Measurements from ENCODE around the gene MLF2.

The MLF2 gene

DNA sequence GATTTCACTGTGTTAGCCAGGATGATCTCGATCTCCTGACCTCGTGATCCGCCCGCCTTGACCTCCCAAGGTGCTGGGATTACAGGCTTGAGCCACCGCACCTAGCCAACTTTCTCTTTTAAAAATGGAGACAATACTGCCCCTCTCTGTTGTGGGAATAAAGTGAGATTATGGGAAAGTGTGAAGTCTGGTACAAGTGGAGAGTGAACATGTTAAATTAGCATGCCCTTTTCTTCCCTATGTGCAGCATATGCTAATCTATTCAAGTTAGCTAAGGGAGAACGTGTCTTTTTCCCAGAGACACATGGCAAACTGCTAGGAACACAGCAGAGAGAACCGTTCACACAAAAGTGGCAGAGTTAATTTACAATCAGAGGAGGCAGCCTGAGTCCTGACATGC lies 27.6 kb downstream of the MLF2 start:
- H3K9me3 ChIP-seq (ENCODE audit: insufficient read depth, low read length), result no peaks in the 10 kb centered on the region
- peaks cover 13% of the 10 kb centered on the region for H3F3A ChIP-seq (ENCODE audit: insufficient read depth)
- 0 out of 2 replicates have a peak overlapping the region, but pooled peaks have one; percentile 70 for H3K9ac ChIP-seq (ENCODE audit: low read length)
- no peak overlapping the region for H3K4me3 ChIP-seq (ENCODE audit: insufficient read depth, low read length, poor library complexity, severe bottlenecking)
- H3K27ac ChIP-seq (ENCODE audit: low read depth, low read length), result no peak overlapping the region
- no peaks in the 10 kb centered on the region for H3K9me2 ChIP-seq (replicated peaks; ENCODE audit: insufficient read depth, low read length)
- H3K36me3 ChIP-seq (ENCODE audit: low read length), result no peaks in the 10 kb centered on the region
- H3K79me2 ChIP-seq (ENCODE audit: insufficient read depth, low read length), result no peaks in the 10 kb centered on the region
- H2AFZ ChIP-seq (ENCODE audit: low read depth, low read length, severe bottlenecking), result no peak overlapping the region
- no peaks in the 10 kb centered on the region for H3K27me3 ChIP-seq (ENCODE audit: low read length)
- no peak overlapping the region for H3K4me2 ChIP-seq (ENCODE audit: low read depth, low read length, poor library complexity, severe bottlenecking)
- no peaks in the 10 kb centered on the region for H4K20me1 ChIP-seq (ENCODE audit: low read depth, low read length)
- no peak for TF ChIP-seq EZH2phosphoT487 (conservative IDR thresholded peaks at IDR 0.05; ENCODE audit: low read length)
- TF ChIP-seq, protein P1, sequence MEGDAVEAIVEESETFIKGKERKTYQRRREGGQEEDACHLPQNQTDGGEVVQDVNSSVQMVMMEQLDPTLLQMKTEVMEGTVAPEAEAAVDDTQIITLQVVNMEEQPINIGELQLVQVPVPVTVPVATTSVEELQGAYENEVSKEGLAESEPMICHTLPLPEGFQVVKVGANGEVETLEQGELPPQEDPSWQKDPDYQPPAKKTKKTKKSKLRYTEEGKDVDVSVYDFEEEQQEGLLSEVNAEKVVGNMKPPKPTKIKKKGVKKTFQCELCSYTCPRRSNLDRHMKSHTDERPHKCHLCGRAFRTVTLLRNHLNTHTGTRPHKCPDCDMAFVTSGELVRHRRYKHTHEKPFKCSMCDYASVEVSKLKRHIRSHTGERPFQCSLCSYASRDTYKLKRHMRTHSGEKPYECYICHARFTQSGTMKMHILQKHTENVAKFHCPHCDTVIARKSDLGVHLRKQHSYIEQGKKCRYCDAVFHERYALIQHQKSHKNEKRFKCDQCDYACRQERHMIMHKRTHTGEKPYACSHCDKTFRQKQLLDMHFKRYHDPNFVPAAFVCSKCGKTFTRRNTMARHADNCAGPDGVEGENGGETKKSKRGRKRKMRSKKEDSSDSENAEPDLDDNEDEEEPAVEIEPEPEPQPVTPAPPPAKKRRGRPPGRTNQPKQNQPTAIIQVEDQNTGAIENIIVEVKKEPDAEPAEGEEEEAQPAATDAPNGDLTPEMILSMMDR (IDR thresholded peaks at IDR 0.05; ENCODE audit: insufficient read depth, low read length, poor library complexity, severe bottlenecking), result no peak

DNA sequence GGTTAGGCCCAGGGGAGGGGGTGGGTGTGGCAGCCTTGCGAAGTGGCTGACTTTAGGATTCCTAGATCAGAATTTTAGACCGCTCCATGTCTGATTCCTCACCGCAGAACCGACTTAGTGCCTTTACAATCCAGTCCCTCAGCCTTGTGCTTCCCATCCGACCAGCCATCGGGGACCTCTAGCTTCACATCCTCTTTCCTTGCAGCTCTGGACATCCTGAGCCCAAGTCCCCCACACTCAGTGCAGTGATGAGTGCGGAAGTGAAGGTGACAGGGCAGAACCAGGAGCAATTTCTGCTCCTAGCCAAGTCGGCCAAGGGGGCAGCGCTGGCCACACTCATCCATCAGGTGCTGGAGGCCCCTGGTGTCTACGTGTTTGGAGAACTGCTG lies 28.5 kb downstream of the MLF2 start:
- Histone ChIP-seq H3K9me2 (replicated peaks; ENCODE audit: insufficient read depth, low read length) (no peaks in the 10 kb centered on the region), H3K4me3 (ENCODE audit: insufficient read depth, low read length, poor library complexity, severe bottlenecking) (peak overlapping the region; percentile 61), H3K79me2 (ENCODE audit: insufficient read depth, low read length) (no peaks in the 10 kb centered on the region), H3F3A (ENCODE audit: insufficient read depth) (peaks cover 18% of the 10 kb centered on the region), H3K27ac (ENCODE audit: low read depth, low read length) (peak overlapping the region; percentile 59), H3K36me3 (ENCODE audit: low read length) (no peaks in the 10 kb centered on the region), H3K9me3 (ENCODE audit: insufficient read depth, low read length) (no peaks in the 10 kb centered on the region), H3K4me2 (ENCODE audit: low read depth, low read length, poor library complexity, severe bottlenecking) (peak overlapping the region; percentile 94), H3K27me3 (ENCODE audit: low read length) (no peaks in the 10 kb centered on the region), H3K9ac (ENCODE audit: low read length) (peak overlapping the region; percentile 70), H4K20me1 (ENCODE audit: low read depth, low read length) (no peaks in the 10 kb centered on the region), H2AFZ (ENCODE audit: low read depth, low read length, severe bottlenecking) (peak overlapping the region; percentile 6)
- TF ChIP-seq EZH2phosphoT487 (conservative IDR thresholded peaks at IDR 0.05; ENCODE audit: low read length), result no peak
- TF ChIP-seq, protein P1 (IDR thresholded peaks at IDR 0.05; ENCODE audit: insufficient read depth, low read length, poor library complexity, severe bottlenecking), result no peak

DNA sequence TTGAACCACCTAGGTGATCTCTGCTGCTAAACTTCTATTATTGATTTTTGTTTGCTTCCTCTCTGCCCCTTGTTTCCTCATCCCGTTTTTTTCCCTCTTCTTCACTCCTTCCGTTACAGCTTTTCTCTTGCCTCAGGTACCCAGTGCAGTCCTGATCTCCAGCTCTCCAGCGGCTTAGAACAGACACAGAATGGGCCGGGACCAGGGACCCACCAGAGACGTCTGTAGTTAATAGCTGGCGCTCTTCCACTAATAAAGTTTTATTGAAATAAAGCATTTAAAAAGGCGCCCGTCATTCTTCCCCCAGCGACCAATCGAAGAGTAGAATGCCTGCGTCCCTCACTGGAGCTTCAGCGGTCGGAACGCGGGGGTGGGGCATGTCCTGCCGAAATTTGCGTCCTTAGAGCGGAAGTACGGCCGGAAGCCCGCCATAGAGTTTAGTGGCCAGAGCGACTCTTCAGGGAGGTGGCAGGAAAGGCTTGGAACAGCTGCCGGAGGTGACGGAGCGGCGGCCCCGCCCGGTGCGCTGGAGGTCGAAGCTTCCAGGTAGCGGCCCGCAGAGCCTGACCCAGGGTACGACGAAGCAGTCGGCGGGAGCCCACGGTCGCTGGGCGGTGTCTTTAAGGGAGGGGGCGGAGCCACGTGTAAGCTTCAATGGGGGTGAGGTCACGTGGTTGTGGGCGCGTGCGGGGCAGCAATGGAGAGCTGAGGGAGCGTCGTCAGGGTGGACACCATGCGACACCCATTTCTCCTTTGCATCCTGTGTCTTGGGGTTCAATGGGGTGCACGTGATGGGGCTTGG lies 29.1 kb downstream of the MLF2 start, which contains the start of gene COPS7A:
COPS7A (plus strand) TSS at position 440 of the 802 bp plus-strand sequence. CDS start 611 bp downstream, outside the sequence.
- Histone ChIP-seq H3K27ac (ENCODE audit: low read depth, low read length) (peak within 1 kb of the TSS; percentile 59), H3K9ac (ENCODE audit: low read length) (peak within 1 kb of the TSS; percentile 70), H2AFZ (ENCODE audit: low read depth, low read length, severe bottlenecking) (peak within 1 kb of the TSS; percentile 77), H3K9me2 (replicated peaks; ENCODE audit: insufficient read depth, low read length) (no peaks in the 10 kb centered on the region), H3K79me2 (ENCODE audit: insufficient read depth, low read length) (no peaks in the 10 kb centered on the region), H3F3A (ENCODE audit: insufficient read depth) (peaks cover 18% of the 10 kb centered on the region), H3K36me3 (ENCODE audit: low read length) (no peaks in the 10 kb centered on the region), H4K20me1 (ENCODE audit: low read depth, low read length) (no peaks in the 10 kb centered on the region), H3K27me3 (ENCODE audit: low read length) (no peaks in the 10 kb centered on the region), H3K4me3 (ENCODE audit: insufficient read depth, low read length, poor library complexity, severe bottlenecking) (peak within 1 kb of the TSS; percentile 78), H3K4me2 (ENCODE audit: low read depth, low read length, poor library complexity, severe bottlenecking) (peak within 1 kb of the TSS; percentile 94), H3K9me3 (ENCODE audit: insufficient read depth, low read length) (no peaks in the 10 kb centered on the region)
- no peak for TF ChIP-seq EZH2phosphoT487 (conservative IDR thresholded peaks at IDR 0.05; ENCODE audit: low read length)
- TF ChIP-seq, protein P1 (IDR thresholded peaks at IDR 0.05; ENCODE audit: insufficient read depth, low read length, poor library complexity, severe bottlenecking), result no peak
